Subcutaneous adipose tissue (tissue), 4 donors: ENCODE data around the gene HINT2. TPM values are rescaled to one million over a fixed set of nuclear protein-coding genes. Genes with fewer than 3 reads are reported as not detected.

Source experiments
- total RNA-seq, 4 donors: library from RNA; depleted of rRNA; stranded (reverse); fragments of >200 nt; gene quantifications; one replicate each; pipeline ENCODE4 v1.1.0, GENCODE V29; 2016
- TF ChIP-seq, protein P1 (sequence below): fragments of 450-650 bp; IDR thresholded peaks from one replicate; pipeline ENCODE4 v1.5.1; 2016; ENCODE audit warnings: low read depth, mild to moderate bottlenecking, control low read depth, antibody characterized with exemption, moderate library complexity

The HINT2 gene
- 10 to 100 TPM; 27.7 to 98.1 (median 40.4) TPM for total RNA-seq

DNA sequence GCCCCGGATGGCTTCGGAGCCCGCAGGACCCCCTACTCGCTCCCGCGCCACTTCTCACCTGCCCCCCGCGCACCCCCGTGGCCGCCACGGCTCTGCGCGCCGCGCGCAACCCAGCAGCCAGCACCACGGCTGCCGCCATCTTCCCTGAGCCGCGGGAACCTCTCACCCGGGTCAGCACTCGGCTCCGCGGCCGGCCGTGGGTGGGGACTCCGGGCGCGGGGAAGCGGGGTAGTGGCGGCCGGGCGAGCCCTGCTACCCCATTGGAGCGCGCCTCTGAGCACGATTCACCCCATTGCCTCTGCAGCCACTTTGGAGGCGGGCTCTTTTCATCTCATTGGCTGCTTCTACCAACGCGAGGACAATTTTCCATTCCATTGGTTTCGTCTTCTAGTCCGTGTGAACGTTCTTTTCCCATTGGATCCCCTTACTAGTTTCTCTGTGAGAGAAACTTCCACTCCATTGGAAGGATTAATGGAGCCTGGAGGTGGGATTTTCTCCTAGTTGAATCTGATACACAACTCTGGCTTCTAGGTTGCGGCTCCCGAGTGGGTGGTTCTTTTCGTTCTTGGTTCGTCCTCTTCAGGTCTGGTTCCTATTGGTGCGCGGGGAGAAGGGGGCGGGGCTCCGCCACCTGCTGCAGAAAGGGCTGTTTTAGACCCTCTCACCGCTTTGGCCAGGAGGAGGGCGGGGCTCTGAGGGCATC is at the start of gene HINT2:
Gene HINT2, minus strand, starts transcription at position 202 of the 703 bp plus-strand sequence. Its CDS starts 63 bp downstream, at position 139.
- TF ChIP-seq, protein P1, sequence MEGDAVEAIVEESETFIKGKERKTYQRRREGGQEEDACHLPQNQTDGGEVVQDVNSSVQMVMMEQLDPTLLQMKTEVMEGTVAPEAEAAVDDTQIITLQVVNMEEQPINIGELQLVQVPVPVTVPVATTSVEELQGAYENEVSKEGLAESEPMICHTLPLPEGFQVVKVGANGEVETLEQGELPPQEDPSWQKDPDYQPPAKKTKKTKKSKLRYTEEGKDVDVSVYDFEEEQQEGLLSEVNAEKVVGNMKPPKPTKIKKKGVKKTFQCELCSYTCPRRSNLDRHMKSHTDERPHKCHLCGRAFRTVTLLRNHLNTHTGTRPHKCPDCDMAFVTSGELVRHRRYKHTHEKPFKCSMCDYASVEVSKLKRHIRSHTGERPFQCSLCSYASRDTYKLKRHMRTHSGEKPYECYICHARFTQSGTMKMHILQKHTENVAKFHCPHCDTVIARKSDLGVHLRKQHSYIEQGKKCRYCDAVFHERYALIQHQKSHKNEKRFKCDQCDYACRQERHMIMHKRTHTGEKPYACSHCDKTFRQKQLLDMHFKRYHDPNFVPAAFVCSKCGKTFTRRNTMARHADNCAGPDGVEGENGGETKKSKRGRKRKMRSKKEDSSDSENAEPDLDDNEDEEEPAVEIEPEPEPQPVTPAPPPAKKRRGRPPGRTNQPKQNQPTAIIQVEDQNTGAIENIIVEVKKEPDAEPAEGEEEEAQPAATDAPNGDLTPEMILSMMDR: no peak

DNA sequence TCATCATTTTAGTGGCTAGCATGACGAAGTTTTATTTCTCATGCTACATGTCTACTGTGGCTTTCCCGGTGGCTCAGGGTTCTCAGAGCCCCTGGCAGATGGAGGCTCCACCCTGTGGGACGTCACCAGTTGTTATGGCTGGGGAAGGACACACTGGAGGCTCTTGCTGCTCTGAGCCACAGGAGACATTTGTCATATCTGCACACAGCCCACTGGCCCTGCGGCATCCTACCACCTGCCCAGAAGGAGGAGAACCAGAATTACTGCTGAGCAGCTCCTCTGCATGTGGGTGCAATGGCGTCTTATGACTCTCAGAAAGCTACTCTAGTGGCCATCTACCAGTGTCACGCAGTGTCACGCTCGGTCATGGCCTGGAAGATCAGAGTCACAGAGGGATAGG is 48.7 kb upstream of the HINT2 start:
- TF ChIP-seq, protein P1: no peak

DNA sequence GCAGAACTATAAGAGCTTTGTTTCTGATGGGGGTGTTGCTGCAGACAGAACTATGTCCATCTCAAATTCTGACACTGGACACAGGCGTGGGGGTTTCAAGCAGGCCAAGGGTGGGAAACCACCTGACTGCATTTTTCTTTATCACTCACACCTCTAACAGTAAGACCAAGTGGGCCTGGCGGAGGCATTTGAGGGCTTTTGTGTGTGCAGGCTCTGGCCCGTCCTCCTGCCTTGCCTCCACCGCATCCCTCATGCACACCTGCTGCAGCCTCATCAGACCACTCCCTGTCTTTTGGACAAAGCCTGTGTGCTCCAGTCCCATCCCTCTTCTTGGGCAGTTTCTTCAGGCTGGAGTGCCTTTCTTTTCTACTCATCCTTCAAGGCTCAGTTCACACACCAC is 47.5 kb upstream of the HINT2 start:
- TF ChIP-seq, protein P1: no peak

DNA sequence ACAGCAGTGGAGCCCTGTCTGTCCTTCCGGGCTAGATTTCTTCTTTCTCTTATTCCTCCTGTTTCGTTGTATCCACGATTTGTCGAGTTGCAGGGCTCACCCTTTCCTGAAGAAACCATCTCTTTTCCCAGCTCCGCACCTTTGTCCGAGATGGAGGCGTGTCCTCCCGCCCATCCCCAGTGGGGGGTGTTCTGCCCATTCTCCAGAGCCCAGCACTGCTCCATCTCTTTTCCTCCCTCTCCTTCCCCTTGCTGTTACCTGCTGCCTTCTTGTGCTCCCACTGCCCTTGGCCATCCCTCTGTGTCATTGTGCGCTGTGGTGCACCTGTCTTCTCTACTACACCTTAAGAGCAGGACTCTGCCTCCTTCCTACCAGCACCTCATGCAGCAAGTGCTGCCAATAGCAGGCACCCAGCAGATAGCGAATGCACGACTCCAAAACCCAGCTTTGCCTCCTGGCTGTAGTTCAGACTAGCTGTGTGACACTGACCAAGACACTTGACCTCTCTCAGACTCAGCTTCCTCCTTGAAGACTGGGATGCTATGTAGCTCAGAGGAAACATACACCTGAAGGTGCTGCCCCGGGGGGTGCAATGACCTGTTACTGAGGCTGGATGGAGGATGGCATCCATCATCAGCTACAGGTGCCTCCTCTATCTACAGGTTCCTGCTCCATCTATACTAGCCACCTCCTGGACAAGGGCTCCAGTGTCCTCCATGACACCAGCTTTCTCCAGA is 46.5 kb upstream of the HINT2 start:
- TF ChIP-seq, protein P1: no peak

DNA sequence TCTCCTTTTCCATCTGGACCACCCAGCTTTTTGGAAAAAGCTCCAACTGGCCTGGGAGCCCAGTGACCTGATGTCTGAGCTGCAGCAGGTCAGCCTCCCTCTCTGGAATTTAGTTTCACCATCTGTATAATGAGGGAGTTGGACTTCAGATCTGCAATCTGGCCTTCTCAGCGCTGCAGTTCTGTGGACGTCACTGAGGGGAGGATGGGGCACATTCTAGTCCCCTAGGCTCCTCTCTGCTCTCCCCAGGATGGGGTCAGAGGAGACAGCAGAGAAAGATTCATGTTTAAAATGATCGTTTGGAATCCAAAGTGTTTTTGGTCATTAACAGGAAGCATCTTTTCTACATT is 45.1 kb upstream of the HINT2 start:
- TF ChIP-seq, protein P1: no peak

DNA sequence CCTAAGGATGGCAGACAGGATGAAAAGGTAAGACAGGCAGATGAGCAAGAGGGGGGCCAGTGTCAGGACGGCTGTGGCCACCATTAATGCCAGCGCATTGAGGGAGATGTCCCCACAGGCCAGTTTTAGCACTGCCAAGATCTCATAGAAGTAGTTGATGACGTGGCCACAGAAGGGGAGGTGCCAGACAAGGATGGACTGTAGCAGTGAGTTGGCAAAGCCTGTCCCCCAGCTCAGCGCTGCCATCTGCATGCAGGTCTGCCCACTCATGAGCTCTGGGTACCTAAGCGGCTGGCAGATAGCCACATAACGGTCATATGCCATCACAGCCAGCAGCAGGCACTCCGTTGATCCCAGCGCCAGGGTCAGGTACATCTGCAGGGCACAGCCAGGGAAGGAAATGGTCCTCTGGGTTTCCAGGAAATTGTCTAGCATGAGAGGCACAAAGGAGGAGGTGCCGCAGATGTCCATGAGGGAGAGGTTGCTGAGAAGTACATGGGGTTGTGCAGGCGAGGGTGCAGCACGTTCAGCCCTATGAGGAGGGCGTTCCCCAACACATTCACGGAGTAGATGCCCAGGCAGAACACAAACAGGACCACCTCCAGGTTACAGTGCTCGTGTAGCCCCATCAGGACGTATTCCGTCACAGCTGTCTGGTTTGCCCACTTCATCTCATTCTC is 44.6 kb upstream of the HINT2 start:
- TF ChIP-seq, protein P1: no peak

DNA sequence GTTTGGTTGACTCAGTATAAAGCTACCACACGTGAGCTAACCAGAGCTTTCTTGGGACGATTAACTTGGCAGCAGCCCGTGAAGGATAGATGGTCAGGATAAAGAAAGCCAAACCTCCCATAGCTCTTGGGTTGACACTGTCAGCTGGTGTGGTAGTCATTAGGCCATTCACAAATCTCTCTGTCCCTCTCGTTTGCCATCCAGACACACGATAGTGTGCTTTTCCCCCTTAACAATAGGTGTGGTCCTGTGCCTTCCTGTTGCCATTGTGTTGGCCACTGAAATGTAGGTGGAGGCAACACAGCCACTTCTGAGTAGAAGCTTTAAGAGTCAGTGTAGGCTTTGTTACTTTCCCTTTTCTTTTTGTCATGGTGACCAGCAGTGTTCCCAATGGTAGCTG is 43.6 kb upstream of the HINT2 start:
- TF ChIP-seq, protein P1: no peak
